ENCODE data around the gene STK11.
"Not testable (repeated sequence)": the region's sequence is repeated elsewhere in the genome, so short reads cannot be mapped to it uniquely, and the experiment has no call there.

Gene STK11

GRCh38 chr19:1238369-1239303 lies 33.1 kb downstream of the STK11 start:
- DNase-seq = no peak

GRCh38 chr19:1239420-1239795 lies 33.8 kb downstream of the STK11 start:
- DNase-seq = no peak

GRCh38 chr19:1239796-1240737 lies 34.5 kb downstream of the STK11 start:
- DNase-seq = peak; percentile 88

GRCh38 chr19:1240925-1241324 lies 35.3 kb downstream of the STK11 start:
- no peak for DNase-seq

- DNase-seq = peak; percentile 95
Measured at GRCh38 chr19:1241417-1242095, 36.0 kb downstream of the STK11 start, which contains the start of gene ATP5F1D. ATP5F1D (plus strand) TSS chr19:1241751; CDS start chr19:1241851, 100 bp downstream.

GRCh38 chr19:1243768-1244692 lies 38.5 kb downstream of the STK11 start:
- DNase-seq = peak; percentile 73

GRCh38 chr19:1244693-1245451 lies 39.3 kb downstream of the STK11 start:
- no peak for DNase-seq

GRCh38 chr19:1245494-1246264 lies 40.1 kb downstream of the STK11 start:
- DNase-seq = no peak

- not testable (repeated sequence) for DNase-seq
Measured at GRCh38 chr19:1246265-1247087, 40.9 kb downstream of the STK11 start.

- no peak for DNase-seq
Measured at GRCh38 chr19:1247748-1248138, 42.2 kb downstream of the STK11 start.

GRCh38 chr19:1248139-1248785 lies 42.7 kb downstream of the STK11 start, which contains the start of gene MIDN:
MIDN (plus strand) TSS chr19:1248583; CDS start chr19:1250297, 1,714 bp downstream.
- DNase-seq = peak; percentile 79

- DNase-seq = peak; percentile 79
Measured at GRCh38 chr19:1248786-1249297, 43.3 kb downstream of the STK11 start.

GRCh38 chr19:1249298-1249989 lies 43.9 kb downstream of the STK11 start:
- DNase-seq = peak; percentile 94

- DNase-seq = no peak
Measured at GRCh38 chr19:1249990-1250436, 44.4 kb downstream of the STK11 start.

GRCh38 chr19:1250437-1251260 lies 45.1 kb downstream of the STK11 start:
- peak; percentile 65 for DNase-seq

All from OCI-M1 (cell line).